HepG2 (cell line): ENCODE measurements around the gene CSKMT. TPM values are rescaled to one million over a fixed set of nuclear protein-coding genes. Genes with fewer than 3 reads are reported as not detected.

Source experiments
- AGO1 ChIP-seq: fragments of 200-400 bp; formaldehyde crosslinking; IDR thresholded peaks from 2 replicates; pipeline ENCODE4 v1.6.1; 2017; ENCODE audit warnings: mild to moderate bottlenecking, low read depth, low read length, moderate library complexity; ENCODE audit not compliant: poor library complexity, severe bottlenecking
- AKAP8 ChIP-seq: sonication (generic); formaldehyde crosslinking; IDR thresholded peaks from 2 replicates; pipeline ENCODE4 v1.5.1; 2020; ENCODE audit warnings: mild to moderate bottlenecking, missing genetic modification reagents
- BCL3 ChIP-seq: sonication (generic); formaldehyde crosslinking; IDR thresholded peaks from 2 replicates; pipeline ENCODE4 v1.5.1; 2020; ENCODE audit warnings: mild to moderate bottlenecking, missing genetic modification reagents, moderate library complexity
- CEBPB ChIP-seq: IDR thresholded peaks from 2 replicates; pipeline ENCODE4 v1.6.1; 2011; ENCODE audit warnings: low read depth, low read length, improper control_type of control experiment, borderline replicate concordance
- EP300 ChIP-seq, 3 experiments: sonication (generic) in 1 of 3; formaldehyde crosslinking in 1 of 3; IDR thresholded peaks; 2 replicates each; pipeline versions ENCODE4 v1.5.1 to v1.6.1; 2011 to 2020; ENCODE audit warnings: low read depth in 2 of 3, low read length in 2 of 3, borderline replicate concordance in 1 of 3, improper control_type of control experiment in 1 of 3, mild to moderate bottlenecking in 1 of 3, missing genetic modification reagents in 1 of 3, moderate library complexity in 1 of 3
- ESRRA ChIP-seq: sonication (generic); formaldehyde crosslinking; IDR thresholded peaks from 2 replicates; pipeline ENCODE4 v1.5.1; 2020; ENCODE audit warnings: mild to moderate bottlenecking, low read depth, missing genetic modification reagents
- ETV6 ChIP-seq: sonication (generic); formaldehyde crosslinking; conservative IDR thresholded peaks from 2 replicates; pipeline ENCODE4 v1.4.0; 2020; ENCODE audit warnings: missing genetic modification reagents
- GTF3A ChIP-seq: sonication (generic); formaldehyde crosslinking; conservative IDR thresholded peaks from 2 replicates; pipeline ENCODE4 v1.4.0; 2020; ENCODE audit warnings: mild to moderate bottlenecking, missing genetic modification reagents
- HMGXB4 ChIP-seq, 2 experiments: sonication (generic) in 1 of 2; formaldehyde crosslinking in 1 of 2; IDR thresholded peaks; 2 replicates each; pipeline versions ENCODE4 v1.4.0 to v1.6.1; 2018 to 2020; ENCODE audit warnings: missing genetic modification reagents in 2 of 2, borderline replicate concordance in 1 of 2, low read depth in 1 of 2, mild to moderate bottlenecking in 1 of 2, missing biosample characterization in 1 of 2
- IKZF4 ChIP-seq: sonication (generic); formaldehyde crosslinking; IDR thresholded peaks from 2 replicates; pipeline ENCODE4 v1.5.1; 2020; ENCODE audit warnings: borderline replicate concordance, mild to moderate bottlenecking, low read depth, missing genetic modification reagents; ENCODE audit errors: not compliant biosample characterization
- IRX3 ChIP-seq: sonication (generic); formaldehyde crosslinking; IDR thresholded peaks from 2 replicates; pipeline ENCODE4 v1.8.1; 2023; ENCODE audit warnings: mild to moderate bottlenecking, low read depth, missing genetic modification reagents, borderline replicate concordance
- KDM5B ChIP-seq: sonication (generic); formaldehyde crosslinking; IDR thresholded peaks from 2 replicates; pipeline ENCODE4 v1.4.0; 2020; ENCODE audit warnings: missing genetic modification reagents, mild to moderate bottlenecking, borderline replicate concordance
- PAWR ChIP-seq: sonication (generic); formaldehyde crosslinking; IDR thresholded peaks from 2 replicates; pipeline ENCODE4 v1.4.0; 2020; ENCODE audit warnings: missing genetic modification reagents, mild to moderate bottlenecking, borderline replicate concordance
- SMAD9 ChIP-seq: sonication (generic); formaldehyde crosslinking; IDR thresholded peaks from 2 replicates; pipeline ENCODE4 v1.5.1; 2020; ENCODE audit warnings: mild to moderate bottlenecking, missing genetic modification reagents
- TEAD3 ChIP-seq: optimal IDR thresholded peaks from 2 replicates; pipeline ENCODE3; 2016; ENCODE audit warnings: borderline replicate concordance
- TSC22D2 ChIP-seq: sonication (generic); formaldehyde crosslinking; IDR thresholded peaks from 2 replicates; pipeline ENCODE4 v1.5.1; 2020; ENCODE audit warnings: missing genetic modification reagents, mild to moderate bottlenecking, borderline replicate concordance
- UBTF ChIP-seq: sonication (generic); formaldehyde crosslinking; IDR thresholded peaks from 2 replicates; pipeline ENCODE4 v1.4.0; 2020; ENCODE audit warnings: mild to moderate bottlenecking, missing genetic modification reagents
- ZBTB20 ChIP-seq: sonication (generic); formaldehyde crosslinking; IDR thresholded peaks from 2 replicates; pipeline ENCODE4 v1.8.1; 2023; ENCODE audit warnings: missing genetic modification reagents, low read depth, mild to moderate bottlenecking, borderline replicate concordance
- ZFP37 ChIP-seq: sonication (generic); formaldehyde crosslinking; IDR thresholded peaks from 2 replicates; pipeline ENCODE4 v1.4.0; 2020; ENCODE audit warnings: missing genetic modification reagents, borderline replicate concordance
- ZNF589 ChIP-seq: sonication (generic); formaldehyde crosslinking; conservative IDR thresholded peaks from 2 replicates; pipeline ENCODE4 v1.8.0; 2022; ENCODE audit warnings: mild to moderate bottlenecking, moderate library complexity, missing genetic modification reagents
- ZNF691 ChIP-seq: sonication (generic); formaldehyde crosslinking; IDR thresholded peaks from 2 replicates; pipeline ENCODE4 v1.4.0; 2020; ENCODE audit warnings: missing genetic modification reagents, low read depth, mild to moderate bottlenecking, borderline replicate concordance
- polyA plus RNA-seq, 8 experiments: library from polyadenylated mRNA; depleted of rRNA in 3 of 8; stranded (reverse) in 7 of 8; unstranded in 1 of 8; fragments of >200 nt; fragmentation: Illumina TruSeq in 4 of 8; extraction: Trizol in 4 of 8; gene quantifications; 2 replicates each; pipeline versions ENCODE4 v1.2.1 to v1.2.3, GENCODE V29; 2011 to 2016; ENCODE audit warnings: low read depth in 4 of 8, missing spikeins in 1 of 8, mixed read lengths in 1 of 8; ENCODE audit not compliant: insufficient read depth in 1 of 8
- total RNA-seq, 5 experiments: library from RNA; depleted of rRNA; stranded (reverse); fragments of >200 nt; fragmentation: Illumina TruSeq; extraction: Trizol; gene quantifications; 2 replicates each; pipeline ENCODE4 v1.2.3, GENCODE V29; 2016; ENCODE audit warnings: low read depth in 1 of 5

CSKMT gene
- total and polyA plus RNA-seq, 2 of the 13 experiments (the other 11 are each of a cell fraction or from before 2014, with no cell fraction given) = 7.6 to 31.8 TPM

- TF ChIP-seq TSC22D2 (peak; percentile 95), ESRRA (CRISPR knock-in tag) (peak; percentile 58), BCL3 (CRISPR knock-in tag) (no peak), KDM5B (peak; percentile 76; the same call in 1 of the 2 replicates), HMGXB4 (CRISPR knock-in tag; IDR thresholded peaks at IDR 0.05; ENCODE audit: borderline replicate concordance in 1 of 2, low read depth in 1 of 2) (peak; percentile 51 to 85; a peak in 3 of 4 replicates), ZFP37 (CRISPR knock-in tag) (no peak), GTF3A (CRISPR knock-in tag) (0 out of 2 replicates have a peak, but pooled peaks have one; percentile 87), IKZF4 (CRISPR knock-in tag) (no peak), ZNF691 (CRISPR knock-in tag) (no peak), SMAD9 (CRISPR knock-in tag) (peak; percentile 29; the same call in 1 of the 2 replicates), CEBPB (no peak), TEAD3 (no peak), PAWR (CRISPR knock-in tag) (0 out of 2 replicates have a peak, but pooled peaks have one; percentile 66), AKAP8 (CRISPR knock-in tag) (peak; percentile 45; the same call in 1 of the 2 replicates), ZNF589 (CRISPR knock-in tag) (no peak), ETV6 (CRISPR knock-in tag) (no peak; the same call in 1 of the 2 replicates), IRX3 (CRISPR knock-in tag) (no peak), ZBTB20 (CRISPR knock-in tag) (0 out of 2 replicates have a peak, but pooled peaks have one; percentile 69), AGO1 (peak; percentile 84), UBTF (CRISPR knock-in tag) (peak; percentile 58; the same call in 1 of the 2 replicates), EP300 (IDR thresholded peaks at IDR 0.05; ENCODE audit: low read depth in 2 of 2, low read length in 2 of 2) (peak in 1 of 2 experiments; percentile 11; a peak in 2 of 4 replicates), EP300 (CRISPR knock-in tag; IDR thresholded peaks at IDR 0.05; ENCODE audit: borderline replicate concordance) (peak; percentile 39; the same call in 1 of the 2 replicates)
Observed at GRCh38 chr11:62665075-62665598, at the start of gene CSKMT, which contains the start of gene C11orf98 (continued).
